DOHH2 (cell line): ENCODE results near the gene HK1.

Experiments used
- EZH2phosphoT487 ChIP-seq: fragments of 200-600 bp; sonication (generic); IDR thresholded peaks from 2 replicates; pipeline ENCODE4 v1.6.1; 2017; ENCODE audit warnings: borderline replicate concordance, mild to moderate bottlenecking, antibody characterized with exemption, low read length, moderate library complexity, mixed read lengths
- TF ChIP-seq, protein P1 (sequence below): fragments of 200-600 bp; sonication (generic); IDR thresholded peaks from one replicate; pipeline ENCODE4 v1.5.1; 2014; ENCODE audit warnings: antibody characterized with exemption, mild to moderate bottlenecking, low read depth, low read length; ENCODE audit not compliant: poor library complexity, severe bottlenecking

DNA sequence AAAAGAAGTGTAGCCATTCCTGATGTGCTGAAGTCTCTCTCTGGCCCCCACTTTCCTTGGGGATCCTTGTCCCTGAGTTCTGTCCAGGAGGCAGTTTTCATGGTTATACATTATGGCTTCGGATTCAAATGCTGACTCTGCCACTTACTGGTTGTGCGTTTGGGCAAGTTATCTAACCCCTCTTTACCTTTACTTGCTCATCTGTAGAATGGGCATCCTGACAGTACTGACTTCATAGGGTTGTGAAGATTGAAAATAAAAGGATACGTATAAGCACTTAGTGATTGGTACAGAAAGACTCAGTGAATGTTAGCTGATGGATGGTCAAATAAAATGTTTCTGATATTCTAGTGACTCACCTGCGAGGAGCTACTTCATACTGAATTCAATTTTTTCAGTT lies 73.3 kb downstream of the HK1 start:
- TF ChIP-seq, protein P1, sequence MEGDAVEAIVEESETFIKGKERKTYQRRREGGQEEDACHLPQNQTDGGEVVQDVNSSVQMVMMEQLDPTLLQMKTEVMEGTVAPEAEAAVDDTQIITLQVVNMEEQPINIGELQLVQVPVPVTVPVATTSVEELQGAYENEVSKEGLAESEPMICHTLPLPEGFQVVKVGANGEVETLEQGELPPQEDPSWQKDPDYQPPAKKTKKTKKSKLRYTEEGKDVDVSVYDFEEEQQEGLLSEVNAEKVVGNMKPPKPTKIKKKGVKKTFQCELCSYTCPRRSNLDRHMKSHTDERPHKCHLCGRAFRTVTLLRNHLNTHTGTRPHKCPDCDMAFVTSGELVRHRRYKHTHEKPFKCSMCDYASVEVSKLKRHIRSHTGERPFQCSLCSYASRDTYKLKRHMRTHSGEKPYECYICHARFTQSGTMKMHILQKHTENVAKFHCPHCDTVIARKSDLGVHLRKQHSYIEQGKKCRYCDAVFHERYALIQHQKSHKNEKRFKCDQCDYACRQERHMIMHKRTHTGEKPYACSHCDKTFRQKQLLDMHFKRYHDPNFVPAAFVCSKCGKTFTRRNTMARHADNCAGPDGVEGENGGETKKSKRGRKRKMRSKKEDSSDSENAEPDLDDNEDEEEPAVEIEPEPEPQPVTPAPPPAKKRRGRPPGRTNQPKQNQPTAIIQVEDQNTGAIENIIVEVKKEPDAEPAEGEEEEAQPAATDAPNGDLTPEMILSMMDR, result no peak
- TF ChIP-seq EZH2phosphoT487, result no peak
